ENCODE data around the gene BMP10.

Gene BMP10

GRCh38 chr2:68828887-68829708 lies 42.1 kb downstream of the BMP10 start:
- TF ChIP-seq CTCF (IDR thresholded peaks at IDR 0.05; ENCODE audit: insufficient read depth, low read length, poor library complexity, severe bottlenecking), result no peak
- H3K27me3 ChIP-seq (replicated peaks; ENCODE audit: control insufficient read depth, insufficient read depth, low read length), result no peaks in the 10 kb centered on the region; the same call in 1 of the 2 replicates
- H3K4me3 ChIP-seq (replicated peaks; ENCODE audit: low read depth, low read length), result no peak overlapping the region
- no peak for DNase-seq (ENCODE audit: extremely low read depth, insufficient read length)
- H3K36me3 ChIP-seq (ENCODE audit: control insufficient read depth, insufficient read depth, low read length), result no peaks in the 10 kb centered on the region

- H3K36me3 ChIP-seq (ENCODE audit: control insufficient read depth, insufficient read depth, low read length), result no peaks in the 10 kb centered on the region; the same call in 1 of the 2 replicates
- no peak overlapping the region for H3K4me3 ChIP-seq (replicated peaks; ENCODE audit: low read depth, low read length)
- no peak for DNase-seq (ENCODE audit: extremely low read depth, insufficient read length)
- TF ChIP-seq CTCF (IDR thresholded peaks at IDR 0.05; ENCODE audit: insufficient read depth, low read length, poor library complexity, severe bottlenecking), result no peak
- H3K27me3 ChIP-seq (replicated peaks; ENCODE audit: control insufficient read depth, insufficient read depth, low read length), result no peaks in the 10 kb centered on the region; the same call in 1 of the 2 replicates
Measured at GRCh38 chr2:68827666-68828065, 43.5 kb downstream of the BMP10 start.

DNA sequence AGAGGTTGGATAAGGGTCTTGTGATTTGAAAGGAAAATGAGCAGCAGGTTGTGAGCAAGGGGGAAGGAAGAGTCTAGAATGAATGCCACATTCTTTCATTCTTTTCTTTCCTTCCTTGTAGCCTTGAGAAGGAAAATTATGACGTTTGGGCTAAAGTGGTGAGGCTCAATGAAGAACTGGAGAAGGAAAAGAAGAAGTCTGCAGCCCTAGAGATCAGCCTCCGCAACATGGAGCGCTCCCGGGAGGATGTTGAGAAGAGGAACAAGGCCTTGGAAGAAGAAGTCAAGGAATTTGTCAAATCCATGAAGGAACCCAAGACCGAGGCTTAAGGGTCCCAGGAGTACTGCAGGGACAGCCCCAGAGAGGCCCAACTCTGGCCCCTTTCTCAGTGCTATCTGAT lies 45.3 kb downstream of the BMP10 start:
- Histone ChIP-seq H3K36me3 (ENCODE audit: control insufficient read depth, insufficient read depth, low read length) (no peaks in the 10 kb centered on the region; the same call in 1 of the 2 replicates), H3K27me3 (replicated peaks; ENCODE audit: control insufficient read depth, insufficient read depth, low read length) (no peaks in the 10 kb centered on the region; the same call in 1 of the 2 replicates), H3K4me3 (replicated peaks; ENCODE audit: low read depth, low read length) (no peak overlapping the region)
- no peak for DNase-seq (ENCODE audit: extremely low read depth, insufficient read length)
- TF ChIP-seq CTCF (IDR thresholded peaks at IDR 0.05; ENCODE audit: insufficient read depth, low read length, poor library complexity, severe bottlenecking), result no peak

DNA sequence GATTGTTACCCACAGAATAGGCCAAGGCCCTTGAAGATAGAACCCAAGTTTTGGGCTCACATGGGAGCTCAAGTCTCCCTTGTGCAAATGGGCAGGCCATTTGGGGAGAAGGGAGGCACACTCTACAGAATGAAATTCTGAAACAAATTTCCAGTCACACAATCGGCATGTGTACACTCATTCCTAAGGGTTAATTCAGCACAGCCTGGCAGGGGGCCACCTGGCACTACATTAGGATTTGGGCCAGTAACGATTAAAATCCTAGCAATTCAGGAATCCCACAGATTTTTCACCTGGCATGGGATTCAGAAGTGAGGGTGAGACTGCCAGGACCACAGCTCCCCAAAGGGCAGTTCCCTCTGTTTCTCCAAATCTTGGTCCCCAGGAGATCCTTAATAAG lies 46.4 kb downstream of the BMP10 start:
- Histone ChIP-seq H3K27me3 (replicated peaks; ENCODE audit: control insufficient read depth, insufficient read depth, low read length) (no peaks in the 10 kb centered on the region; the same call in 1 of the 2 replicates), H3K36me3 (ENCODE audit: control insufficient read depth, insufficient read depth, low read length) (no peaks in the 10 kb centered on the region; the same call in none of the 2 replicates), H3K4me3 (replicated peaks; ENCODE audit: low read depth, low read length) (no peak overlapping the region)
- DNase-seq (ENCODE audit: extremely low read depth, insufficient read length), result no peak
- no peak for TF ChIP-seq CTCF (IDR thresholded peaks at IDR 0.05; ENCODE audit: insufficient read depth, low read length, poor library complexity, severe bottlenecking)

DNA sequence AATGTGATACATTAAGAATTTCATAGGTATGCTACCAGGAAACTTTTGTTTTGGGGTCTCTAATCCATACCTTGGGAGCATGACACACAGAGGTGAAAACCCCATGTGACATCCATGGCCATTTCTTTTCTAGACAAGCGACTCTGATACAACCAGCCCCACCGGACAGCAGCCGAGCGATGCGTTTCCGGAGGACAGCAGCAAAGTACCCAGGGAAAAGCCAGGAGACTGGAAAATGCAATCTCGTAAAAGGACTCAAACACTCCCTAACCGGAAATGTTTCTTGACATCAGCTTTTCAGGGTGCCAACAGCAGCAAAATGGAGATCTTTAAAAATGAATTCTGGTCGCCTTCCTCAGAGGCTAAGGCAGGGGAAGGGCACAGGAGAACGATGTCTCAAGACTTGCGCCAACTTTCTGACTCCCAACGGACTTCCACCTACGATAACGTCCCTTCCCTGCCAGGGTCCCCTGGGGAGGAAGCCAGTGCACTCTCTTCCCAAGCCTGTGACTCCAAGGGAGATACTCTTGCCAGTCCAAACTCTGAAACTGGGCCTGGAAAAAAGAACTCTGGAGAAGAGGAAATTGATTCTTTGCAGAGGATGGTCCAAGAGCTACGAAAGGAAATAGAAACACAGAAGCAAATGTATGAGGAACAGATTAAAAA lies 48.9 kb downstream of the BMP10 start:
- DNase-seq (ENCODE audit: extremely low read depth, insufficient read length), result no peak
- H3K27me3 ChIP-seq (replicated peaks; ENCODE audit: control insufficient read depth, insufficient read depth, low read length), result no peaks in the 10 kb centered on the region
- H3K36me3 ChIP-seq (ENCODE audit: control insufficient read depth, insufficient read depth, low read length), result peaks cover 2% of the 10 kb centered on the region
- H3K4me3 ChIP-seq (replicated peaks; ENCODE audit: low read depth, low read length), result no peak overlapping the region
- TF ChIP-seq CTCF (IDR thresholded peaks at IDR 0.05; ENCODE audit: insufficient read depth, low read length, poor library complexity, severe bottlenecking), result no peak
